ENCODE results near the gene NAT14. TPM values are rescaled to one million over a fixed set of nuclear protein-coding genes. Genes with fewer than 3 reads are reported as not detected.
A peak's percentile ranks its signal among the peaks of the same experiment; 100 is the strongest.
"Not testable (repeated sequence)": the region's sequence is repeated elsewhere in the genome, so short reads cannot be mapped to it uniquely, and the experiment has no call there.

The NAT14 gene
- total RNA-seq, 5 donors from 2014 or later (not counting 1 experiment from before 2014, with no cell fraction given), result 6.3 to 10.4 (median 8.1) TPM

DNA sequence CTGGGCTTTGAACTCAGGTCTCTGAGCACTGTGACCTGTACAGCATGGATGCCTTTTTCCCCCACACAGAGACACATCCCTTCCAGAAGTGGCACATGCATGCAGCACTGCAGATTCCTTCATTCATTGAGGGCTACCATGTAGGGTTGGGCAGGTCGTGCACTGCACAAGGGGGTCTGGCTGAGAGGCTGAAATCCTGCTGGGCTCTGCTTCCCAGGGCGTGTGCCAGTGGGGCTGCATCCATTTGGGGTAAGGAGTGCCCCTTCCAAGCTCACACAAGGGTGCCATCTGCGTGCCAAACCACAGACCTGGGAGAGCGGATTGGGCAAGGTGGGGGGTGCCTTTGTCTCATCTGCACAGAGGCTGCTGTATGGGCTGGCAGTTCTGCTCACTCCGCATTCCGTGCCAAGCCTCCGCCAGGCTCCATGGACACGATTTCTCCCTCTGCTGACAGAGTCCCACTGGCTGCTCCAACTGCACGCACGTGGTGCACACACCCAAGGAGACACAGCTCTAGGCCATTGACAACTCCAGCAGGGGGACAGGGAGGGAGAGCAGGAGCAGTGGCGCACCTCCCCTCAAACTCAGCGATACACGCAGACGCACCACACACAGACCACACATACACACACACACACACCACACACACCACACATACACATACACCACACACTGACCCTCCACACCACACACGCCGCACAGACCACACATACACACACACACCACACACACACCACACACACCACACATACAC lies 37.4 kb upstream of the NAT14 start:
- Histone ChIP-seq H3K4me3 (ENCODE audit: control insufficient read depth in 1 of 2, extremely low read depth in 1 of 2, low read length in 1 of 2) (no peak overlapping the region), H3K9me3 (no peaks in the 10 kb centered on the region), H3K27ac (ENCODE audit: low read length) (no peak overlapping the region), H3K36me3 (ENCODE audit: control insufficient read depth in 2 of 2, extremely low read depth in 1 of 2, insufficient read depth in 1 of 2, low read length in 1 of 2) (no peaks in the 10 kb centered on the region), H3K27me3 (replicated peaks in 1 of 2; ENCODE audit: control insufficient read depth in 2 of 2, extremely low read depth in 1 of 2, insufficient read depth in 2 of 2, low read length in 1 of 2) (peaks cover 3 to 87% of the 10 kb centered on the region in 2 experiments), H3K4me1 (ENCODE audit: control insufficient read depth in 1 of 2, extremely low read depth in 1 of 2, insufficient read depth in 2 of 2, low read length in 2 of 2) (peaks cover 5 to 25% of the 10 kb centered on the region in 2 experiments)
- H3K4me1 Mint-ChIP-seq, result peaks cover 9 to 24% (median 20%) of the 10 kb centered on the region in 3 donors
- no peak overlapping the region for H3K27ac Mint-ChIP-seq
- 45% methylated on average over 10 of the region's 16 CpGs for WGBS (ENCODE audit: insufficient coverage)
- H3K9me3 Mint-ChIP-seq, result no peaks in the 10 kb centered on the region
- no peak for ATAC-seq (replicated peaks in 1 of 4)
- no peaks in the 10 kb centered on the region for H3K36me3 Mint-ChIP-seq
- DNase-seq, result no peak
- POLR2A ChIA-PET, result no interaction called here
- CTCF ChIA-PET, result no interaction called here
- no peak overlapping the region for H3K4me3 Mint-ChIP-seq
- H3K27me3 Mint-ChIP-seq, result peaks cover 36 to 39% of the 10 kb centered on the region in 2 donors

GRCh38 chr19:55448175-55448490 lies 36.9 kb upstream of the NAT14 start:
- H3K36me3 Mint-ChIP-seq; H3K9me3 ChIP-seq; DNase-seq; H3K36me3 ChIP-seq (ENCODE audit: control insufficient read depth in 2 of 2, extremely low read depth in 1 of 2, insufficient read depth in 1 of 2, low read length in 1 of 2); H3K9me3 Mint-ChIP-seq; ATAC-seq (replicated peaks in 1 of 4); CTCF ChIA-PET; H3K4me3 ChIP-seq (ENCODE audit: control insufficient read depth in 1 of 2, extremely low read depth in 1 of 2, low read length in 1 of 2); H3K4me3 Mint-ChIP-seq; POLR2A ChIA-PET; H3K27ac Mint-ChIP-seq; H3K27ac ChIP-seq (ENCODE audit: low read length): not testable (repeated sequence)
- 93% methylated on average over 5 of the region's 5 CpGs for WGBS (ENCODE audit: insufficient coverage)
- Histone ChIP-seq H3K4me1 (ENCODE audit: control insufficient read depth in 1 of 2, extremely low read depth in 1 of 2, insufficient read depth in 2 of 2, low read length in 2 of 2) (peaks cover 5 to 25% of the 10 kb centered on the region in 2 experiments), H3K27me3 (replicated peaks in 1 of 2; ENCODE audit: control insufficient read depth in 2 of 2, extremely low read depth in 1 of 2, insufficient read depth in 2 of 2, low read length in 1 of 2) (peaks cover 3 to 87% of the 10 kb centered on the region in 2 experiments)
- Mint-ChIP-seq H3K4me1 (peaks cover 8 to 23% (median 19%) of the 10 kb centered on the region in 3 donors), H3K27me3 (peaks cover 32 to 39% of the 10 kb centered on the region in 2 donors)

DNA sequence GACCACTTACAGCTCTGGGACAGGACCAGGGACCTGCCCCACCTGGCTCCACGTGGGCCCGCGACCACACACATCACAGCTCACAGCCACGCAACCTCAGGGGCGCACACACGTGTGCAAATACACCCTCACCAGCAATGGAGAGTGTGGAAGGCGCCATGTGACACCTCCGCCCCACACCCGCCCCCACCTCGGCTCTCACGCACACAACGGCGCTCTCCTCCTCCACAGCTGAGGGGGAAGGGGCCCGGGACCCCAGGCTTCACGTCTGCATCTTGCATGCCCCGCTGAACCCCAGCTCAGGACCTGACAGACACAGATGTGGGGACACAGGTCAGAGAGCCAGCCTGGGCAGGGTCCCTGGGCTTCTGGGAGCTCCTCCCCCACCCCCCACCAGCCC lies 35.5 kb upstream of the NAT14 start:
- Histone ChIP-seq H3K27me3 (replicated peaks in 1 of 2; ENCODE audit: control insufficient read depth in 2 of 2, extremely low read depth in 1 of 2, insufficient read depth in 2 of 2, low read length in 1 of 2) (peaks cover 3 to 85% of the 10 kb centered on the region in 2 experiments), H3K27ac (ENCODE audit: low read length) (no peak overlapping the region), H3K9me3 (no peaks in the 10 kb centered on the region), H3K4me1 (ENCODE audit: control insufficient read depth in 1 of 2, extremely low read depth in 1 of 2, insufficient read depth in 2 of 2, low read length in 2 of 2) (peaks cover 5 to 25% of the 10 kb centered on the region in 2 experiments), H3K4me3 (ENCODE audit: control insufficient read depth in 1 of 2, extremely low read depth in 1 of 2, low read length in 1 of 2) (no peak overlapping the region), H3K36me3 (ENCODE audit: control insufficient read depth in 2 of 2, extremely low read depth in 1 of 2, insufficient read depth in 1 of 2, low read length in 1 of 2) (no peaks in the 10 kb centered on the region)
- no peaks in the 10 kb centered on the region for H3K9me3 Mint-ChIP-seq
- ChIA-PET CTCF (no interaction called here), POLR2A (no interaction called here)
- H3K27ac Mint-ChIP-seq, result no peak overlapping the region
- no peak for DNase-seq
- peaks cover 11 to 25% (median 20%) of the 10 kb centered on the region in 3 donors for H3K4me1 Mint-ChIP-seq
- H3K4me3 Mint-ChIP-seq, result no peak overlapping the region
- peaks cover 28 to 37% of the 10 kb centered on the region in 2 donors for H3K27me3 Mint-ChIP-seq
- H3K36me3 Mint-ChIP-seq, result peaks cover 3% of the 10 kb centered on the region
- WGBS (ENCODE audit: insufficient coverage), result 27% methylated on average over 3 of the region's 16 CpGs
- no peak for ATAC-seq (replicated peaks in 1 of 4)

DNA sequence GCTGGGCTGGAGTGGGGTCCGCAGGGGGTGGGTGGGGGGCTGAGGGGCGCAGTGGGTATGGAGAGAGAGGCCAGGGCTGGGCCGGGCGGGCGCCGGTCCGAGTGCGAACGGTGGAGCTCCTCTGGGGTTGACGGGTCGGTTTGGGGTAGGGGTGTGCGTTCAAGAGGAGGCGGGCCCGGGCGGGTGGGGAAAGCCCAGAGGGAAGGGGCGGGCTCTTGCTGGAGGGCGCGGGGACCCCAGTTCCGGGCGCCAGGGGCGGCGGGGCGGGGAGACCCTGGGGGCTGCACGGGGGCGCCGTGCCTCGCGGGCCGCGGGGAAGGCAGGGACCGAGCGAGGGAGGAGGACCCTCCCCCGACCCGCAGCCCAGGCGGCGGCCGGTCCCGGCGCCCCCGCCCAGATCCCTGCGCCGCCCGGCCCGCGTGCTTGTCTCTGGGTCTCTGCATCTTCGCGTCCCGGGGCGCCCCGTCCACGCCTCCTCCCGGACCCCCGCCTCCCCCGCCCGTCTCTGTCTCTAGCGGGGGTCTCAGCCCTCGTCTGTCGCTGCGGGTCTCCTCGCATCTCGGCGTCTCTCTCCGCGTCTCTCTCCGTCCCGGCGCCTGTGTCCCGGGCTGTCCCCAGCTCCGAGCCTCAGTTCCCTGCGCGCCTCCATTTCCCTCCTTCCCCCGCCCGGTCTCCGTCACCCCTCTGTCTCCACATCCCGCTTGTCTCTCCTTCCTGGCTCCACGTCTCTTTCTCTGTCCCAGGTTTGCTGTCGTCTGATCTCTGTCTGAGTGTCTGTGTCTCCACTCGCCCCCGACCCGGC lies 33.6 kb upstream of the NAT14 start:
- H3K9me3 ChIP-seq, result no peaks in the 10 kb centered on the region
- peak overlapping the region; percentile 15 to 48 for H3K4me3 ChIP-seq (ENCODE audit: control insufficient read depth in 1 of 2, extremely low read depth in 1 of 2, low read length in 1 of 2)
- CTCF ChIA-PET, result no interaction called here
- H3K27ac ChIP-seq (ENCODE audit: low read length), result no peak overlapping the region
- Mint-ChIP-seq H3K4me3 (peak overlapping the region; percentile 50 to 72 (median 56)), H3K27ac (no peak overlapping the region), H3K4me1 (peaks cover 11 to 25% (median 20%) of the 10 kb centered on the region in 3 donors), H3K27me3 (peaks cover 21 to 25% of the 10 kb centered on the region in 2 donors), H3K9me3 (no peaks in the 10 kb centered on the region), H3K36me3 (peaks cover 7% of the 10 kb centered on the region)
- 2% methylated on average over 67 of the region's 80 CpGs for WGBS (ENCODE audit: insufficient coverage)
- POLR2A ChIA-PET, result no interaction called here
- ATAC-seq (replicated peaks in 1 of 4) (peak in 3 of 4 experiments; percentile 24 to 63 (median 31)), DNase-seq (peak in 5 of 35 experiments; percentile 14 to 53 (median 32))
- H3K36me3 ChIP-seq (ENCODE audit: control insufficient read depth in 2 of 2, extremely low read depth in 1 of 2, insufficient read depth in 1 of 2, low read length in 1 of 2), result no peaks in the 10 kb centered on the region
- peaks cover 5 to 25% of the 10 kb centered on the region in 2 experiments for H3K4me1 ChIP-seq (ENCODE audit: control insufficient read depth in 1 of 2, extremely low read depth in 1 of 2, insufficient read depth in 2 of 2, low read length in 2 of 2)
- H3K27me3 ChIP-seq (replicated peaks in 1 of 2; ENCODE audit: control insufficient read depth in 2 of 2, extremely low read depth in 1 of 2, insufficient read depth in 2 of 2, low read length in 1 of 2), result peaks cover 0 to 71% of the 10 kb centered on the region in 2 experiments

- H3K27me3 Mint-ChIP-seq, result peaks cover 21 to 25% of the 10 kb centered on the region in 2 donors
- peaks cover 5 to 25% of the 10 kb centered on the region in 2 experiments for H3K4me1 ChIP-seq (ENCODE audit: control insufficient read depth in 1 of 2, extremely low read depth in 1 of 2, insufficient read depth in 2 of 2, low read length in 2 of 2)
- ATAC-seq (replicated peaks in 1 of 4), result peak in 1 of 4 experiments; percentile 38
- no peaks in the 10 kb centered on the region for H3K9me3 Mint-ChIP-seq
- H3K9me3 ChIP-seq, result no peaks in the 10 kb centered on the region
- H3K4me1 Mint-ChIP-seq, result peaks cover 11 to 25% (median 20%) of the 10 kb centered on the region in 3 donors
- peaks cover 11% of the 10 kb centered on the region for H3K36me3 Mint-ChIP-seq
- ChIA-PET CTCF (no interaction called here), POLR2A (interaction anchor here in 1 of 2 donors (0.6 kb wide), 1 partner anchor 147 kb away, joined by 5 read pairs; the partner anchor contains the start of gene FIZ1)
- no peak overlapping the region for H3K27ac Mint-ChIP-seq
- H3K4me3 Mint-ChIP-seq, result peak overlapping the region in 2 of 3 donors; percentile 28 to 72
- peak in 11 of 35 experiments; percentile 19 to 62 (median 37) for DNase-seq
- no peaks in the 10 kb centered on the region for H3K36me3 ChIP-seq (ENCODE audit: control insufficient read depth in 2 of 2, extremely low read depth in 1 of 2, insufficient read depth in 1 of 2, low read length in 1 of 2)
- 2% methylated on average over 44 of the region's 57 CpGs for WGBS (ENCODE audit: insufficient coverage)
- H3K27me3 ChIP-seq (replicated peaks in 1 of 2; ENCODE audit: control insufficient read depth in 2 of 2, extremely low read depth in 1 of 2, insufficient read depth in 2 of 2, low read length in 1 of 2), result peaks cover 0 to 63% of the 10 kb centered on the region in 2 experiments
- H3K4me3 ChIP-seq (ENCODE audit: control insufficient read depth in 1 of 2, extremely low read depth in 1 of 2, low read length in 1 of 2), result peak overlapping the region in 1 of 2 donors; percentile 49
- no peak overlapping the region for H3K27ac ChIP-seq (ENCODE audit: low read length)
Observed at GRCh38 chr19:55451965-55452748, 32.8 kb upstream of the NAT14 start.

Measured in T-cell (primary cell).